HEK293 (cell line): ENCODE data around the gene NLK.
A peak's percentile ranks its signal among the peaks of the same experiment; 100 is the strongest.
"Not testable (repeated sequence)": the region's sequence is repeated elsewhere in the genome, so short reads cannot be mapped to it uniquely, and the experiment has no call there.

ENCODE experiments used
- CTCF ChIA-PET: fragments of 350-600 bp; formaldehyde crosslinking; extraction: SDS; loops from one replicate; lab custom pipeline; 2021; ENCODE audit warnings: antibody characterized with exemption; lab: Yijun Ruan, JAX
- POLR2A ChIA-PET: fragments of 300-600 bp; formaldehyde crosslinking; extraction: SDS; loops from one replicate; lab custom pipeline; 2020; ENCODE audit warnings: antibody characterized with exemption, inconsistent platforms; lab: Yijun Ruan, JAX
- H3K27ac ChIP-seq: fragments of 200-500 bp; sonication (Bioruptor generic); 2 replicates; pipeline ENCODE4 v1.5.1; 2014; ENCODE audit warnings: low read depth, low read length, control low read depth, inconsistent platforms; ENCODE audit errors: extremely low read depth
- H3K36me3 ChIP-seq, 2 experiments: fragments of 200-500 bp in 1 of 2; sonication (Bioruptor generic) in 1 of 2; 1 replicate in 1 of 2; 2 replicates in 1 of 2; pipeline ENCODE4 v1.5.1; 2014 to 2017; ENCODE audit warnings: inconsistent platforms in 2 of 2, low read length in 2 of 2; ENCODE audit not compliant: control insufficient read depth in 2 of 2, insufficient read depth in 1 of 2
- H3K4me1 ChIP-seq: fragments of 200-500 bp; sonication (Bioruptor generic); 2 replicates; pipeline ENCODE4 v1.5.1; 2014; ENCODE audit warnings: mild to moderate bottlenecking, low read length, inconsistent platforms; ENCODE audit not compliant: control insufficient read depth, insufficient read depth
- H3K4me3 ChIP-seq: 2 replicates; pipeline ENCODE4 v1.5.1; 2011; ENCODE audit warnings: low read depth, mild to moderate bottlenecking, control low read depth, low read length, moderate library complexity
- H3K9me3 ChIP-seq: fragments of 200-500 bp; sonication (Bioruptor generic); 2 replicates; pipeline ENCODE4 v1.5.1; 2014; ENCODE audit warnings: low read depth, low read length, inconsistent platforms; ENCODE audit not compliant: control insufficient read depth, insufficient read depth
- GLI2 ChIP-seq: fragments of 450-650 bp; formaldehyde crosslinking; IDR thresholded peaks from 2 replicates; pipeline ENCODE4; 2017; ENCODE audit warnings: missing biosample characterization, missing genetic modification characterization, low read depth, borderline replicate concordance
- KLF7 ChIP-seq: fragments of 450-650 bp; formaldehyde crosslinking; IDR thresholded peaks from 2 replicates; pipeline ENCODE4 v1.5.1; 2016; ENCODE audit warnings: missing biosample characterization, missing genetic modification characterization, borderline replicate concordance
- SALL2 ChIP-seq: fragments of 450-650 bp; formaldehyde crosslinking; IDR thresholded peaks from 2 replicates; pipeline ENCODE4 v1.5.0; 2017; ENCODE audit warnings: missing biosample characterization, mild to moderate bottlenecking, missing genetic modification characterization, borderline replicate concordance
- ZBTB20 ChIP-seq: fragments of 450-650 bp; formaldehyde crosslinking; IDR thresholded peaks from 2 replicates; pipeline ENCODE4 v1.5.1; 2016; ENCODE audit warnings: missing biosample characterization, missing genetic modification characterization
- ZBTB8A ChIP-seq: fragments of 450-650 bp; formaldehyde crosslinking; IDR thresholded peaks from 2 replicates; pipeline ENCODE4 v1.5.1; 2016; ENCODE audit warnings: missing biosample characterization, missing genetic modification characterization
- ZNF19 ChIP-seq: fragments of 450-650 bp; formaldehyde crosslinking; IDR thresholded peaks from 2 replicates; pipeline ENCODE4; 2016; ENCODE audit warnings: missing biosample characterization, missing genetic modification characterization, low read depth
- ZNF394 ChIP-seq: fragments of 450-650 bp; formaldehyde crosslinking; IDR thresholded peaks from 2 replicates; pipeline ENCODE4 v1.5.1; 2016; ENCODE audit warnings: missing biosample characterization, missing genetic modification characterization, mild to moderate bottlenecking, moderate library complexity, borderline replicate concordance
- ZNF433 ChIP-seq: fragments of 450-650 bp; formaldehyde crosslinking; IDR thresholded peaks from 2 replicates; pipeline ENCODE4 v1.5.1; 2016; ENCODE audit warnings: missing biosample characterization, missing genetic modification characterization, low read depth
- ZNF529 ChIP-seq: fragments of 450-650 bp; formaldehyde crosslinking; IDR thresholded peaks from 2 replicates; pipeline ENCODE4 v1.5.1; 2017; ENCODE audit warnings: missing genetic modification characterization, missing biosample characterization; ENCODE audit not compliant: insufficient replicate concordance
- ZNF548 ChIP-seq: fragments of 450-650 bp; formaldehyde crosslinking; IDR thresholded peaks from 2 replicates; pipeline ENCODE4 v1.5.1; 2016; ENCODE audit warnings: missing biosample characterization, missing genetic modification characterization
- ZNF558 ChIP-seq: fragments of 450-650 bp; formaldehyde crosslinking; IDR thresholded peaks from 2 replicates; pipeline ENCODE4 v1.5.1; 2016; ENCODE audit warnings: missing biosample characterization, missing genetic modification characterization
- ZNF623 ChIP-seq: fragments of 450-650 bp; formaldehyde crosslinking; IDR thresholded peaks from 2 replicates; pipeline ENCODE4 v1.5.1; 2016; ENCODE audit warnings: missing biosample characterization, missing genetic modification characterization
- ZNF664 ChIP-seq: fragments of 450-650 bp; formaldehyde crosslinking; IDR thresholded peaks from 2 replicates; pipeline ENCODE4 v1.5.1; 2016; ENCODE audit warnings: missing biosample characterization, missing genetic modification characterization
- ZNF791 ChIP-seq: fragments of 450-650 bp; formaldehyde crosslinking; IDR thresholded peaks from 2 replicates; pipeline ENCODE4 v1.5.1; 2016; ENCODE audit warnings: missing biosample characterization, missing genetic modification characterization
- TF ChIP-seq, protein P1 (sequence below): fragments of 450-650 bp; formaldehyde crosslinking; IDR thresholded peaks from 2 replicates; pipeline ENCODE4 v1.5.1; 2017; ENCODE audit warnings: missing biosample characterization, missing genetic modification characterization
- TF ChIP-seq, protein P2 (sequence below): fragments of 450-650 bp; formaldehyde crosslinking; IDR thresholded peaks from 2 replicates; pipeline ENCODE4 v1.5.1; 2016; ENCODE audit warnings: missing biosample characterization, missing genetic modification characterization
- TF ChIP-seq, protein P3 (sequence below): fragments of 450-650 bp; formaldehyde crosslinking; conservative IDR thresholded peaks from 2 replicates; pipeline ENCODE4 v1.5.1; 2016; ENCODE audit warnings: low read depth, missing biosample characterization, missing genetic modification characterization

Gene NLK

DNA sequence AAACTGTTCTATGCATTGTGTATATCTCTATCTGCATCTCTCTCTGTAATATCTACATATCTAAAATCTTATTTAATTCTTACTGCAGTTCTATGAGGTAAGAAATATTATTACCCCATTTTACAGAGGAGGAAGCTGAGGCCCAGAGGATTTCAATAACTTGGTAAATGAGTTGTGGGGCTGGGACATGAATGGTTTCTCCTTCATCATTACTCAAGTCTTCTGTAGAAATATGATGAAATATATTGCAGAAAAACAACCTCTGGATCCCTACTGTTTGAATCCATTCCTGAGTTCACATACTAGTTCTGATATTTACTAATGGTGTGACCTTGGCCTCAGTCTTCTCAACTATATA lies 45.5 kb upstream of the NLK start:
- no peak for TF ChIP-seq SALL2
- ChIA-PET POLR2A (no interaction called here), CTCF (no interaction called here)
- Histone ChIP-seq H3K4me1 (no peaks in the 10 kb centered on the region), H3K27ac (no peak overlapping the region), H3K36me3 (no peaks in the 10 kb centered on the region), H3K9me3 (no peaks in the 10 kb centered on the region), H3K4me3 (no peak overlapping the region)

DNA sequence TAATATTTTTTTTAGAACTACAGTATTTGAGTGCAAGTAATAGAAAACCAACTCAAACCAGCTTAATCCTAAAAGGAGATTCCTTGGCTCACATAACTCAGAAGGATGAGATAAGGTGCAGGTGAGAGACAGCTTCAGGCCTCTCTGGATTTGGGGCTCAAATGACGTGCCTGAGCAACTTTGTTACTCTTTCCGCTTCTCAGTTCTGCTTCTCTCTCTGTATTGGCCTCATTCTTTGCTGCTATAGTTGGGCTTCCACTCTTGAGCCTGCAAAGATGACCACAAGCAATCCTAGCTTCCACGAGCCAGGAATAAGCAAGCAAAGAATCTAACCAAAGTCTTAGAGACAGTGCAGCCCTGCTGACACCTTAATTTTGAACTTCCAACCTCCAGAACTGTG lies 45.0 kb upstream of the NLK start:
- POLR2A ChIA-PET: no interaction called here
- H3K4me1 ChIP-seq: no peaks in the 10 kb centered on the region
- H3K9me3 ChIP-seq: no peaks in the 10 kb centered on the region
- H3K27ac ChIP-seq: no peak overlapping the region
- TF ChIP-seq ZNF548 (tag by site-specific recombination): peak; percentile 54; the same call in 1 of the 2 replicates
- TF ChIP-seq, protein P1, sequence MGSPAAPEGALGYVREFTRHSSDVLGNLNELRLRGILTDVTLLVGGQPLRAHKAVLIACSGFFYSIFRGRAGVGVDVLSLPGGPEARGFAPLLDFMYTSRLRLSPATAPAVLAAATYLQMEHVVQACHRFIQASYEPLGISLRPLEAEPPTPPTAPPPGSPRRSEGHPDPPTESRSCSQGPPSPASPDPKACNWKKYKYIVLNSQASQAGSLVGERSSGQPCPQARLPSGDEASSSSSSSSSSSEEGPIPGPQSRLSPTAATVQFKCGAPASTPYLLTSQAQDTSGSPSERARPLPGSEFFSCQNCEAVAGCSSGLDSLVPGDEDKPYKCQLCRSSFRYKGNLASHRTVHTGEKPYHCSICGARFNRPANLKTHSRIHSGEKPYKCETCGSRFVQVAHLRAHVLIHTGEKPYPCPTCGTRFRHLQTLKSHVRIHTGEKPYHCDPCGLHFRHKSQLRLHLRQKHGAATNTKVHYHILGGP (tag by site-specific recombination): no peak
- TF ChIP-seq, all 188 proteins: peak for 1
- CTCF ChIA-PET: no interaction called here
- no peaks in the 10 kb centered on the region for H3K36me3 ChIP-seq
- H3K4me3 ChIP-seq: no peak overlapping the region

DNA sequence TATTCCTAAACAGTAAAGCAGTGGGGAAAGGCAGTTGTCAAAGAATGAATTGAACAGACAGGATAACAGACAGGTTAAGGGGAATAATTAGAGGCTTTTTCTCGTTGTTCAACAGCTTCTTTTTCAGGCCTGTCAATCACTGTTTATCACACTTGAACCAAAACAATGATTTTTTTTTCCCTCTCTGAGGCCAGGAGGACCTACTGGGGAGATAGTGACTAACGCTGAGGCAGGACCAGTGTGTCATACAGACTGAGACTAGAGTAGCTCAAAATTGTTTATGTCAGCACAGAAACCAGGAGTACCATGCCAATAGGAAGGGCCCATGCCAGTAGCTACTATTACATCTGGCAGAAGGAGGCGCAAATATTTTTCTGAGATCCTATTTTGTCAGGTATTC lies 41.3 kb upstream of the NLK start:
- no peaks in the 10 kb centered on the region for H3K36me3 ChIP-seq
- ChIA-PET CTCF (interaction anchor here (0.6 to 1.9 kb wide), 3 partner anchors 108 to 332 kb away, joined by 3 to 4 read pairs (median 3); partner anchors contain the start of gene LYRM9), POLR2A (interaction anchor here (1.2 kb wide), 1 partner anchor 40 kb away, joined by 7 read pairs; no protein-coding TSS in a partner anchor)
- H3K4me3 ChIP-seq: no peak overlapping the region
- no peaks in the 10 kb centered on the region for H3K9me3 ChIP-seq
- no peak overlapping the region for H3K27ac ChIP-seq
- TF ChIP-seq GLI2 (tag by site-specific recombination) (no peak), ZNF664 (0 out of 2 replicates have a peak, but pooled peaks have one; percentile 22), ZBTB20 (tag by site-specific recombination) (no peak), ZNF19 (tag by site-specific recombination) (no peak)
- no peaks in the 10 kb centered on the region for H3K4me1 ChIP-seq

DNA sequence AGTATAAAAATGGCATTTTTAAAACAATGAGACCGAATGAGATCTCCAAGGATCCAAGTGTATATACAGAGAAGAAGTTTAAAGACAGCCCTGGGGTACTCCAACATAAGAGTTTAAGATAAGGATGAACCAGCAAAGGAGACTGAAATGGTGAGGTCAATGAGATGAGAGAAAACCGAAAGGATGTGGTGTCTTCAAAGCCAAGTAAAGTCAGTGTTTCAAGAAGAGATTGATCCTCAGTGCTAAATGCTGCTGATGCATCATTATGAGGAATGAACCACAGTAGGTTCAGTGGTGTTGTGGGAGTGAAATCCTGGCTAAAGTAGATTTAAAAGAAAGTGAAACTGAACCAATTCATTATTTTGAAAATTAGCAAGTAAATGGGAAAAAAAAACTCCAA lies 38.1 kb upstream of the NLK start:
- H3K36me3 ChIP-seq: no peaks in the 10 kb centered on the region
- no peaks in the 10 kb centered on the region for H3K4me1 ChIP-seq
- POLR2A ChIA-PET: no interaction called here
- no peaks in the 10 kb centered on the region for H3K9me3 ChIP-seq
- TF ChIP-seq, protein P2, sequence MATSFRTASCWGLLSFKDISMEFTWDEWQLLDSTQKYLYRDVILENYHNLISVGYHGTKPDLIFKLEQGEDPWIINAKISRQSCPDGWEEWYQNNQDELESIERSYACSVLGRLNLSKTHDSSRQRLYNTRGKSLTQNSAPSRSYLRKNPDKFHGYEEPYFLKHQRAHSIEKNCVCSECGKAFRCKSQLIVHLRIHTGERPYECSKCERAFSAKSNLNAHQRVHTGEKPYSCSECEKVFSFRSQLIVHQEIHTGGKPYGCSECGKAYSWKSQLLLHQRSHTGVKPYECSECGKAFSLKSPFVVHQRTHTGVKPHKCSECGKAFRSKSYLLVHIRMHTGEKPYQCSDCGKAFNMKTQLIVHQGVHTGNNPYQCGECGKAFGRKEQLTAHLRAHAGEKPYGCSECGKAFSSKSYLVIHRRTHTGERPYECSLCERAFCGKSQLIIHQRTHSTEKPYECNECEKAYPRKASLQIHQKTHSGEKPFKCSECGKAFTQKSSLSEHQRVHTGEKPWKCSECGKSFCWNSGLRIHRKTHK: no peak
- no peak for TF ChIP-seq KLF7 (tag by site-specific recombination)
- TF ChIP-seq, all 188 proteins: peak for 0
- no peak overlapping the region for H3K4me3 ChIP-seq
- CTCF ChIA-PET: no interaction called here
- no peak overlapping the region for H3K27ac ChIP-seq

DNA sequence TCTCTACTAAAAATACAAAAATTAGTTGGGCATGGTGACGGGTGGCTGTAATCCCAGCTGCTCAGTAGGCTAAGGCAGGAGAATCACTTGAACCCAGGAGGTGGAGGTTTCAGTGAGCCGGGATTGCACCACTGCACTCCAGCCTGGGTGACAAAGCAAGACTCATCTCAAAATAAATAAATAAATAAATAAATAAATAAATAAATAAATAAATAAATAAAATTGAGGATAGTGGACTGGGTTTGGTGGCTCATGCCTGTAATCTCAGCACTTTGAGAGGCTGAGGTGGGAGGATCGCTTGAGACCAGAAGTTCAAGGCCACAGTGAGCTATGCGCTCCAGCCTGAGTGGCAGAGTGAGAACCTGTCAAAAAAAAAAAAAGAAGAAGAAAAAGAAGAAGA lies 34.6 kb upstream of the NLK start:
- not testable (repeated sequence) for H3K36me3 ChIP-seq, H3K4me3 ChIP-seq, H3K9me3 ChIP-seq, H3K4me1 ChIP-seq, H3K27ac ChIP-seq
- CTCF ChIA-PET: interaction anchor here (1.0 kb wide), 3 partner anchors 8 to 205 kb away, joined by 3 to 4 read pairs (median 3); no protein-coding TSS in a partner anchor
- POLR2A ChIA-PET: interaction anchor here (0.9 to 1.0 kb wide), 2 partner anchors 33 to 328 kb away, joined by 3 to 4 read pairs; partner anchors contain the start of gene TNFAIP1
- TF ChIP-seq ZNF394 (tag by site-specific recombination) (peak; percentile 87; the same call in 1 of the 2 replicates), ZNF791 (tag by site-specific recombination) (peak; percentile 42; the same call in 1 of the 2 replicates), ZNF433 (tag by site-specific recombination) (peak; percentile 43; the same call in 1 of the 2 replicates), ZNF529 (tag by site-specific recombination) (peak; percentile 18), ZBTB8A (tag by site-specific recombination) (peak; percentile 56; the same call in 1 of the 2 replicates), ZNF558 (tag by site-specific recombination) (peak; percentile 63; the same call in 1 of the 2 replicates), ZNF623 (tag by site-specific recombination) (peak; percentile 63)
- TF ChIP-seq, protein P3, sequence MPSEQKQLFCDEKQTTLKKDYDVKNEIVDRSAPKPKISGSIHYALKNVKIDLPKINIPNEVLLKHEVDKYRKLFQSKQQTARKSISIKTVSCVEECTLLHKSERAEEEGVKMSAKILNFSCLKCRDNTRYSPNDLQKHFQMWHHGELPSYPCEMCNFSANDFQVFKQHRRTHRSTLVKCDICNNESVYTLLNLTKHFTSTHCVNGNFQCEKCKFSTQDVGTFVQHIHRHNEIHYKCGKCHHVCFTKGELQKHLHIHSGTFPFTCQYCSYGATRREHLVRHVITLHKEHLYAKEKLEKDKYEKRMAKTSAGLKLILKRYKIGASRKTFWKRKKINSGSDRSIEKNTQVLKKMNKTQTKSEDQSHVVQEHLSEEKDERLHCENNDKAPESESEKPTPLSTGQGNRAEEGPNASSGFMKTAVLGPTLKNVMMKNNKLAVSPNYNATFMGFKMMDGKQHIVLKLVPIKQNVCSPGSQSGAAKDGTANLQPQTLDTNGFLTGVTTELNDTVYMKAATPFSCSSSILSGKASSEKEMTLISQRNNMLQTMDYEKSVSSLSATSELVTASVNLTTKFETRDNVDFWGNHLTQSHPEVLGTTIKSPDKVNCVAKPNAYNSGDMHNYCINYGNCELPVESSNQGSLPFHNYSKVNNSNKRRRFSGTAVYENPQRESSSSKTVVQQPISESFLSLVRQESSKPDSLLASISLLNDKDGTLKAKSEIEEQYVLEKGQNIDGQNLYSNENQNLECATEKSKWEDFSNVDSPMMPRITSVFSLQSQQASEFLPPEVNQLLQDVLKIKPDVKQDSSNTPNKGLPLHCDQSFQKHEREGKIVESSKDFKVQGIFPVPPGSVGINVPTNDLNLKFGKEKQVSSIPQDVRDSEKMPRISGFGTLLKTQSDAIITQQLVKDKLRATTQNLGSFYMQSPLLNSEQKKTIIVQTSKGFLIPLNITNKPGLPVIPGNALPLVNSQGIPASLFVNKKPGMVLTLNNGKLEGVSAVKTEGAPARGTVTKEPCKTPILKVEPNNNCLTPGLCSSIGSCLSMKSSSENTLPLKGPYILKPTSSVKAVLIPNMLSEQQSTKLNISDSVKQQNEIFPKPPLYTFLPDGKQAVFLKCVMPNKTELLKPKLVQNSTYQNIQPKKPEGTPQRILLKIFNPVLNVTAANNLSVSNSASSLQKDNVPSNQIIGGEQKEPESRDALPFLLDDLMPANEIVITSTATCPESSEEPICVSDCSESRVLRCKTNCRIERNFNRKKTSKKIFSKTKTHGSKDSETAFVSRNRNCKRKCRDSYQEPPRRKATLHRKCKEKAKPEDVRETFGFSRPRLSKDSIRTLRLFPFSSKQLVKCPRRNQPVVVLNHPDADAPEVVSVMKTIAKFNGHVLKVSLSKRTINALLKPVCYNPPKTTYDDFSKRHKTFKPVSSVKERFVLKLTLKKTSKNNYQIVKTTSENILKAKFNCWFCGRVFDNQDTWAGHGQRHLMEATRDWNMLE: peak; percentile 83
